T-cell (primary cell): Measurements from ENCODE around the gene OR2L13. TPM values are rescaled to one million over a fixed set of nuclear protein-coding genes. Genes with fewer than 3 reads are reported as not detected.

ENCODE experiments used
- total RNA-seq, 35 experiments: library from RNA in 6 of 35; stranded (reverse) in 6 of 35; fragments of 120-200 nt in 1 of 35; gene quantifications; one replicate each; pipeline versions ENCODE4 v1.2.1 to v1.2.4 and lab custom pipeline; 2013 to 2026

OR2L13 gene
- total RNA-seq, 5 donors from 2014 or later (not counting 1 experiment from before 2014, with no cell fraction given) = not detected

Other genes with a start within 250 kb of the OR2L13 start
- under 1 TPM; 0.21 to 0.65 (median 0.46) TPM for gene TRIM58, start 238.0 kb upstream of the OR2L13 start, total RNA-seq
- not detected for gene OR2W3, start 199.6 kb upstream of the OR2L13 start, total RNA-seq
- gene OR2T8, start 174.9 kb upstream of the OR2L13 start, total RNA-seq = not detected
- not detected for gene OR2AJ1, start 170.3 kb upstream of the OR2L13 start, total RNA-seq
- 1 to 10 TPM in 2 of 5 donors, not detected in 3; 1.2 TPM for gene OR2L8, start 146.3 kb upstream of the OR2L13 start, total RNA-seq
- gene OR2AK2, start 130.0 kb upstream of the OR2L13 start, total RNA-seq = under 1 TPM in 2 of 5 donors, not detected in 3; 0.33 to 0.49 TPM
- under 1 TPM in 3 of 5 donors, not detected in 2; 0.09 to 0.25 (median 0.14) TPM for gene OR2L5, start 81.5 kb upstream of the OR2L13 start, total RNA-seq
- under 1 TPM; 0.06 to 0.43 (median 0.09) TPM for gene OR2L2, start 65.1 kb upstream of the OR2L13 start, total RNA-seq
- not detected for gene OR2L3, start 48.3 kb upstream of the OR2L13 start, total RNA-seq
- not detected for gene OR2M5, start 50.0 kb downstream of the OR2L13 start, total RNA-seq
- gene OR2M2, start 79.6 kb downstream of the OR2L13 start, total RNA-seq = not detected
- gene OR2M3, start 102.1 kb downstream of the OR2L13 start, total RNA-seq = not detected
- not detected for gene OR2M4, start 136.2 kb downstream of the OR2L13 start, total RNA-seq
- not detected for gene OR2T33, start 182.8 kb downstream of the OR2L13 start, total RNA-seq
- not detected for gene OR2T12, start 208.2 kb downstream of the OR2L13 start, total RNA-seq
- gene OR2M7, start 229.4 kb downstream of the OR2L13 start, total RNA-seq = not detected